Gastroesophageal sphincter (tissue), 4 donors: ENCODE data around the gene DDX17. TPM values are rescaled to one million over a fixed set of nuclear protein-coding genes. Genes with fewer than 3 reads are reported as not detected.

Experiments used
- ATAC-seq: fragments of 150-250 bp; one replicate; pipeline ENCODE4 v1.9.1; 2016; ENCODE audit warnings: mild to moderate bottlenecking, moderate library complexity
- H3K27ac ChIP-seq, 4 donors: fragments of 200-600 bp; sonication (generic) in 3 of 4; 1 replicate in 3 of 4; 2 replicates in 1 of 4; pipeline ENCODE4 v1.5.1; 2016 to 2019
- H3K27me3 ChIP-seq: fragments of 200-600 bp; sonication (generic); one replicate; pipeline ENCODE4 v1.5.1; 2019
- H3K36me3 ChIP-seq, 2 donors: fragments of 200-600 bp; sonication (generic); one replicate each; pipeline ENCODE4 v1.5.1; 2019; ENCODE audit warnings: control low read depth in 1 of 2
- H3K4me1 ChIP-seq, 3 donors: fragments of 200-600 bp; sonication (generic); 1 replicate in 2 of 3; 2 replicates in 1 of 3; pipeline ENCODE4 v1.5.1; 2016 to 2019; ENCODE audit warnings: control low read depth in 2 of 3
- H3K4me3 ChIP-seq, 2 donors: fragments of 200-600 bp; sonication (generic); one replicate each; pipeline ENCODE4 v1.5.1; 2019; ENCODE audit warnings: mild to moderate bottlenecking in 1 of 2, moderate library complexity in 1 of 2
- H3K9me3 ChIP-seq, 3 donors: fragments of 200-600 bp; sonication (generic); one replicate each; pipeline ENCODE4 v1.5.1; 2017 to 2019; ENCODE audit warnings: control low read depth in 2 of 3
- EP300 ChIP-seq: sonication (generic); formaldehyde crosslinking; IDR thresholded peaks from one replicate; pipeline ENCODE4 v1.6.1; 2017; ENCODE audit warnings: antibody characterized with exemption, mild to moderate bottlenecking
- POLR2A ChIP-seq, 2 donors: fragments of 450-650 bp; IDR thresholded peaks; one replicate each; pipeline ENCODE4 v1.6.1; 2017; ENCODE audit warnings: antibody characterized with exemption in 2 of 2, mild to moderate bottlenecking in 2 of 2, moderate library complexity in 1 of 2
- POLR2AphosphoS5 ChIP-seq: sonication (generic); formaldehyde crosslinking; IDR thresholded peaks from one replicate; pipeline ENCODE4 v1.6.1; 2017; ENCODE audit warnings: antibody characterized with exemption
- WGBS, 2 donors: methylation state at CpG; one replicate each; pipeline ENCODE4 v1.1.5; 2018; ENCODE audit warnings: low coverage in 1 of 2; 5-methylcytosine and 5-hydroxymethylcytosine counted together
- total RNA-seq, 4 donors: library from RNA; depleted of rRNA; stranded (reverse); fragments of >200 nt; gene quantifications; one replicate each; pipeline ENCODE4 v1.1.0, GENCODE V29; 2016
- TF ChIP-seq, protein P1 (sequence below), 4 experiments: fragments of 200-600 bp in 2 of 4; fragments of 450-650 bp in 2 of 4; sonication (generic) in 1 of 4; IDR thresholded peaks; one replicate each; pipeline ENCODE4 v1.5.1; 2017 to 2019; ENCODE audit warnings: antibody characterized with exemption in 4 of 4, mild to moderate bottlenecking in 2 of 4, moderate library complexity in 2 of 4

DDX17 gene
- total RNA-seq, 4 donors from 2014 or later = 323 to 610 (median 490) TPM

DNA sequence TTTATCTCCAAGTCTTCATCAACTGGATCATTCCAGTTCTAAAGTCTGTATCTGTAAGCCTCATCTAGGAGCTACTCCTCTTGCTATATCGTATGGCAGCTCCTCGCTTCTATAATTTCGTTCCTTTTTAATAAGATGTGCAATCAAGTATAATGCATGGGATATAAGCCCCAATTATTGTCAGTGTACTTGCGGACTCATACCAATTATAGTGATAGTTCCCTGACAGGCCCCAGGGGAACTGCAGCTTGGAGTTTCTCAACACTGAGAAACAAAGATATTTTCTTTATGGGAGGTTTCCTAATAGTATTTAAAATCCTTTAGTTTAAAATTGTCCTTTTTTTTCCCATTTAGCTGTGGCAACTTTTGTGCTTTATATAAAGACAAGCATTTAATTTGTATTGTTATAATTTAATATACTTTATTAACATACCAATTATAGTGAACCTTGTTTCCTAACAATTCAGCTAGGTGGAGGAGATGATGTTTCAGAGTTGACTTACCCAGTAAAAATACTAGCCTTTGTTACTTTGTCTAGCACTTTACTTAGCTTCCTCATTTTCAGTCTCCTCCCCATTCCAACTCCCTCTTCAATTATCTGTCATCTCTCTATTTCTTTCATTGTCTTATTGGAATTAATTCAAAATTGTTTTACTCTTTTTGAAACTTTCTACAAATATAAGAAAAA is 25.3 kb upstream of the DDX17 start:
- 88 to 93% methylated on average over 4 of the region's 4 CpGs for WGBS, 2 donors
- no peak for ATAC-seq
- H3K27ac ChIP-seq = no peak overlapping the region

DNA sequence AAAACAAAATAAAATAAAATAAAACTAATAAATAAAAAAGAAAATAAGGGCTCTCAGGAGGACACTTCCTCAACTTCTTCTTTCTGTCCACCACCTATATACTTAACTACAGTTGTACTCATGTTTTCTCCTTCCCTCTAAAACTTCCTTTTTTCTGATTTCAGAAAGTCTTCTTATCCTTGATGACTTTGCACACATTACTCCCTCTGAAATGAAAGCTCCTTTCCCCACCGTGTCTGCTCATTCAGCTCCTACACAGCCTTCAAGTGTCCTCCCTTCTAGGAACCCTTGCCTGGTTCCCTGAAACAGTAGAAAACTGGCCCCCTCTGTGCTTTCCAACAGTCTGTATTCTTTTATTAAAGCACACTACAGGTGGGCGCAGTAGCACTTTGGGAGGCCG is 18.3 kb upstream of the DDX17 start:
- H3K4me1 ChIP-seq = no peaks in the 10 kb centered on the region
- H3K27me3 ChIP-seq = peaks cover 16% of the 10 kb centered on the region
- no peak overlapping the region for H3K27ac ChIP-seq
- WGBS, 2 donors = 65 to 78% methylated on average over 1 to 2 of the region's 3 CpGs
- H3K36me3 ChIP-seq = no peaks in the 10 kb centered on the region
- no peak for ATAC-seq
- TF ChIP-seq EP300 (no peak), POLR2AphosphoS5 (no peak), POLR2A (IDR thresholded peaks at IDR 0.05) (no peak)
- TF ChIP-seq, protein P1, sequence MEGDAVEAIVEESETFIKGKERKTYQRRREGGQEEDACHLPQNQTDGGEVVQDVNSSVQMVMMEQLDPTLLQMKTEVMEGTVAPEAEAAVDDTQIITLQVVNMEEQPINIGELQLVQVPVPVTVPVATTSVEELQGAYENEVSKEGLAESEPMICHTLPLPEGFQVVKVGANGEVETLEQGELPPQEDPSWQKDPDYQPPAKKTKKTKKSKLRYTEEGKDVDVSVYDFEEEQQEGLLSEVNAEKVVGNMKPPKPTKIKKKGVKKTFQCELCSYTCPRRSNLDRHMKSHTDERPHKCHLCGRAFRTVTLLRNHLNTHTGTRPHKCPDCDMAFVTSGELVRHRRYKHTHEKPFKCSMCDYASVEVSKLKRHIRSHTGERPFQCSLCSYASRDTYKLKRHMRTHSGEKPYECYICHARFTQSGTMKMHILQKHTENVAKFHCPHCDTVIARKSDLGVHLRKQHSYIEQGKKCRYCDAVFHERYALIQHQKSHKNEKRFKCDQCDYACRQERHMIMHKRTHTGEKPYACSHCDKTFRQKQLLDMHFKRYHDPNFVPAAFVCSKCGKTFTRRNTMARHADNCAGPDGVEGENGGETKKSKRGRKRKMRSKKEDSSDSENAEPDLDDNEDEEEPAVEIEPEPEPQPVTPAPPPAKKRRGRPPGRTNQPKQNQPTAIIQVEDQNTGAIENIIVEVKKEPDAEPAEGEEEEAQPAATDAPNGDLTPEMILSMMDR (IDR thresholded peaks at IDR 0.05) = no peak
- no peak overlapping the region for H3K4me3 ChIP-seq
- no peaks in the 10 kb centered on the region for H3K9me3 ChIP-seq

More for the DNA sequence above, 25.3 kb upstream of the DDX17 start:
- no peaks in the 10 kb centered on the region for H3K9me3 ChIP-seq
- H3K4me1 ChIP-seq = no peaks in the 10 kb centered on the region
- H3K4me3 ChIP-seq = no peak overlapping the region
- TF ChIP-seq, protein P1 (IDR thresholded peaks at IDR 0.05) = no peak
- TF ChIP-seq EP300 = no peak
- no peak for TF ChIP-seq POLR2AphosphoS5
- no peak for TF ChIP-seq POLR2A (IDR thresholded peaks at IDR 0.05)
- no peaks in the 10 kb centered on the region for H3K36me3 ChIP-seq
- H3K27me3 ChIP-seq = peaks cover 5% of the 10 kb centered on the region

DNA sequence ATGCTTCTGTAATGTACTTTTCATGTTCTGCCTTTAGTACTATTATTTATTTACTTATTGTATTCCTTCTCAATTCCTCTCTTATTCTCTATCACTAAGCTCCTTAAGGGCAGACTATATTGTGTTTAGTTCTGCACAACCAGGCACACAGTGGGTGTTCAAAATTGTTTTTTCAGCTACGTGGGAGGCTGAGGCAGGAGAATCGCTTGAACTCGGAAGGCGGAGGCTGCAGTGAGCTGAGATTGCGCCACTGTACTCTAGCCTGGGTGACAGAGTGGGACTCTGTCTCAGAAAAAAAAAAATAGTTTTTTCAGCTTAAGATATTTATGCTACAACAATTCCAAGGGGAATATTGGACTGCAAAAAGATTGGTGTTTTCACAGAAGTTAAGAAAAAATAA is 17.4 kb upstream of the DDX17 start:
- no peaks in the 10 kb centered on the region for H3K36me3 ChIP-seq
- H3K27ac ChIP-seq = no peak overlapping the region
- H3K4me3 ChIP-seq = no peak overlapping the region
- peaks cover 16% of the 10 kb centered on the region for H3K27me3 ChIP-seq
- no peaks in the 10 kb centered on the region for H3K9me3 ChIP-seq
- ATAC-seq = no peak
- no peaks in the 10 kb centered on the region for H3K4me1 ChIP-seq
- TF ChIP-seq EP300 (no peak), POLR2AphosphoS5 (no peak), POLR2A (IDR thresholded peaks at IDR 0.05) (no peak)
- TF ChIP-seq, protein P1 (IDR thresholded peaks at IDR 0.05) = no peak
- 90 to 91% methylated on average over 4 to 5 of the region's 5 CpGs for WGBS, 2 donors

DNA sequence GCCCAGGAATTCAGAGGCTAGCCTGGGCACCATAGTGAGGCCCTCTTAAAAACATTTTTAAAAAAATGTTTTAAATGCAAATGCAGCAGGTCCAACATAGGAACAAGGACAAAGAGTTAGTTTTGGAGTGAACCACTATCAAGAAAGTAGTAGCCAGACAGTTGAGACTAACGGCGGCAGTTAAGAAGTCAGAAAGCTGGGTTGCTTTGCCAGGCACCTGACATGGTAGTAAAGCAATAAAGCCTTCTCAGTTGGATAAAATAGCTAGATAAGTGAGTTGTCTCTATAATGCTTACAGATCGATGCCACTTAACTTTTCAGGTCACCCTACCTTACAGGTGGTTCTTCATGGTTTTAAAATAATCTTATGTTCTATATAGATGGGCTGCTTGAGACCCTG is 16.9 kb upstream of the DDX17 start:
- H3K4me3 ChIP-seq = no peak overlapping the region
- H3K4me1 ChIP-seq = no peaks in the 10 kb centered on the region
- ATAC-seq = no peak
- H3K9me3 ChIP-seq = no peaks in the 10 kb centered on the region
- TF ChIP-seq EP300 (no peak), POLR2A (IDR thresholded peaks at IDR 0.05) (no peak), POLR2AphosphoS5 (no peak)
- TF ChIP-seq, protein P1 (IDR thresholded peaks at IDR 0.05) = no peak
- H3K27ac ChIP-seq = no peak overlapping the region
- no peaks in the 10 kb centered on the region for H3K36me3 ChIP-seq
- WGBS, 2 donors = 77 to 100% methylated on average over 2 to 3 of the region's 3 CpGs
- H3K27me3 ChIP-seq = peaks cover 16% of the 10 kb centered on the region
